ENCODE measurements around the gene PPP3R1. TPM values are rescaled to one million over a fixed set of nuclear protein-coding genes. Genes with fewer than 3 reads are reported as not detected.

Gene PPP3R1
- total and polyA plus RNA-seq, 2 of the 8 experiments (the other 6 are each of a cell fraction or from before 2014, with no cell fraction given): 9.3 to 85.1 TPM

- TF ChIP-seq NANOG (IDR thresholded peaks at IDR 0.05; ENCODE audit: insufficient read depth, low read depth, low read length, poor library complexity, severe bottlenecking): no peak
- peak in 2 of 3 experiments; percentile 38 to 61; a peak in 3 of 4 replicates for TF ChIP-seq CTCF (IDR thresholded peaks at IDR 0.05; ENCODE audit: control extremely low read depth in 1 of 3, insufficient read depth in 1 of 3, low read depth in 1 of 3, low read length in 3 of 3)
- TF ChIP-seq USF2 (IDR thresholded peaks at IDR 0.05; ENCODE audit: low read length): no peak
- no peak for TF ChIP-seq ZNF274 (IDR thresholded peaks at IDR 0.05; ENCODE audit: borderline replicate concordance, extremely low read depth, low read length)
- no peak for TF ChIP-seq KDM1A (IDR thresholded peaks at IDR 0.05; ENCODE audit: borderline replicate concordance, low read length)
- TF ChIP-seq PHF8 (conservative IDR thresholded peaks at IDR 0.05; ENCODE audit: low read depth, low read length): no peak
- no peak for TF ChIP-seq TAF1 (IDR thresholded peaks at IDR 0.05; ENCODE audit: low read depth, low read length)
- TF ChIP-seq BRCA1 (IDR thresholded peaks at IDR 0.05; ENCODE audit: low read depth, low read length): no peak
These were observed 27.2 kb downstream of the PPP3R1 start (continued) for GRCh38 chr2:68225119-68225632.

Measured in H1 (cell line).